ENCODE results near the gene ZBBX. TPM values are rescaled to one million over a fixed set of nuclear protein-coding genes. Genes with fewer than 3 reads are reported as not detected.

ZBBX gene
- total and polyA plus RNA-seq, 4 donors: not detected

- no peak for DNase-seq (ENCODE audit: low spot score)
- Histone ChIP-seq H3K36me3 (ENCODE audit: control insufficient read depth in 4 of 4, insufficient read depth in 3 of 4, low read depth in 1 of 4, low read length in 3 of 4) (no peaks in the 10 kb centered on the region), H3K27me3 (ENCODE audit: control insufficient read depth in 4 of 4, insufficient read depth in 4 of 4, low read length in 3 of 4) (no peaks in the 10 kb centered on the region), H3K9ac (ENCODE audit: low read depth in 1 of 2, low read length in 2 of 2) (no peak overlapping the region), H3K4me3 (ENCODE audit: low read depth in 1 of 3, low read length in 3 of 3) (no peak overlapping the region), H3K9me3 (ENCODE audit: control insufficient read depth in 4 of 4, low read length in 3 of 4) (no peaks in the 10 kb centered on the region), H3K27ac (ENCODE audit: low read depth in 1 of 2, low read length in 2 of 2) (no peak overlapping the region), H3K4me1 (ENCODE audit: control insufficient read depth in 4 of 4, insufficient read depth in 4 of 4, low read length in 3 of 4) (no peaks in the 10 kb centered on the region)
- WGBS: 84% methylated on average over 2 of the region's 2 CpGs
- TF ChIP-seq JUND (IDR thresholded peaks at IDR 0.05): no peak
- no peak for TF ChIP-seq FOXA1 (IDR thresholded peaks at IDR 0.05)
- TF ChIP-seq SP1 (IDR thresholded peaks at IDR 0.05): no peak
- TF ChIP-seq GABPA (IDR thresholded peaks at IDR 0.05 in 1 of 2, conservative IDR thresholded peaks at IDR 0.05 in 1 of 2): no peak
- TF ChIP-seq, protein P1, sequence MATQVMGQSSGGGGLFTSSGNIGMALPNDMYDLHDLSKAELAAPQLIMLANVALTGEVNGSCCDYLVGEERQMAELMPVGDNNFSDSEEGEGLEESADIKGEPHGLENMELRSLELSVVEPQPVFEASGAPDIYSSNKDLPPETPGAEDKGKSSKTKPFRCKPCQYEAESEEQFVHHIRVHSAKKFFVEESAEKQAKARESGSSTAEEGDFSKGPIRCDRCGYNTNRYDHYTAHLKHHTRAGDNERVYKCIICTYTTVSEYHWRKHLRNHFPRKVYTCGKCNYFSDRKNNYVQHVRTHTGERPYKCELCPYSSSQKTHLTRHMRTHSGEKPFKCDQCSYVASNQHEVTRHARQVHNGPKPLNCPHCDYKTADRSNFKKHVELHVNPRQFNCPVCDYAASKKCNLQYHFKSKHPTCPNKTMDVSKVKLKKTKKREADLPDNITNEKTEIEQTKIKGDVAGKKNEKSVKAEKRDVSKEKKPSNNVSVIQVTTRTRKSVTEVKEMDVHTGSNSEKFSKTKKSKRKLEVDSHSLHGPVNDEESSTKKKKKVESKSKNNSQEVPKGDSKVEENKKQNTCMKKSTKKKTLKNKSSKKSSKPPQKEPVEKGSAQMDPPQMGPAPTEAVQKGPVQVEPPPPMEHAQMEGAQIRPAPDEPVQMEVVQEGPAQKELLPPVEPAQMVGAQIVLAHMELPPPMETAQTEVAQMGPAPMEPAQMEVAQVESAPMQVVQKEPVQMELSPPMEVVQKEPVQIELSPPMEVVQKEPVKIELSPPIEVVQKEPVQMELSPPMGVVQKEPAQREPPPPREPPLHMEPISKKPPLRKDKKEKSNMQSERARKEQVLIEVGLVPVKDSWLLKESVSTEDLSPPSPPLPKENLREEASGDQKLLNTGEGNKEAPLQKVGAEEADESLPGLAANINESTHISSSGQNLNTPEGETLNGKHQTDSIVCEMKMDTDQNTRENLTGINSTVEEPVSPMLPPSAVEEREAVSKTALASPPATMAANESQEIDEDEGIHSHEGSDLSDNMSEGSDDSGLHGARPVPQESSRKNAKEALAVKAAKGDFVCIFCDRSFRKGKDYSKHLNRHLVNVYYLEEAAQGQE (IDR thresholded peaks at IDR 0.05): no peak
- TF ChIP-seq, protein P2, sequence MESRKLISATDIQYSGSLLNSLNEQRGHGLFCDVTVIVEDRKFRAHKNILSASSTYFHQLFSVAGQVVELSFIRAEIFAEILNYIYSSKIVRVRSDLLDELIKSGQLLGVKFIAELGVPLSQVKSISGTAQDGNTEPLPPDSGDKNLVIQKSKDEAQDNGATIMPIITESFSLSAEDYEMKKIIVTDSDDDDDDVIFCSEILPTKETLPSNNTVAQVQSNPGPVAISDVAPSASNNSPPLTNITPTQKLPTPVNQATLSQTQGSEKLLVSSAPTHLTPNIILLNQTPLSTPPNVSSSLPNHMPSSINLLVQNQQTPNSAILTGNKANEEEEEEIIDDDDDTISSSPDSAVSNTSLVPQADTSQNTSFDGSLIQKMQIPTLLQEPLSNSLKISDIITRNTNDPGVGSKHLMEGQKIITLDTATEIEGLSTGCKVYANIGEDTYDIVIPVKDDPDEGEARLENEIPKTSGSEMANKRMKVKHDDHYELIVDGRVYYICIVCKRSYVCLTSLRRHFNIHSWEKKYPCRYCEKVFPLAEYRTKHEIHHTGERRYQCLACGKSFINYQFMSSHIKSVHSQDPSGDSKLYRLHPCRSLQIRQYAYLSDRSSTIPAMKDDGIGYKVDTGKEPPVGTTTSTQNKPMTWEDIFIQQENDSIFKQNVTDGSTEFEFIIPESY (IDR thresholded peaks at IDR 0.05): no peak
- no peak for TF ChIP-seq RAD21 (IDR thresholded peaks at IDR 0.05)
- TF ChIP-seq EGR1 (IDR thresholded peaks at IDR 0.05; ENCODE audit: low read depth in 2 of 2): no peak
- no peak for TF ChIP-seq NR2F2 (IDR thresholded peaks at IDR 0.05)
- no peak for TF ChIP-seq MAX (IDR thresholded peaks at IDR 0.05)
- TF ChIP-seq HNF4A (conservative IDR thresholded peaks at IDR 0.05): no peak
- TF ChIP-seq YY1 (IDR thresholded peaks at IDR 0.05): no peak
- TF ChIP-seq, protein P3, sequence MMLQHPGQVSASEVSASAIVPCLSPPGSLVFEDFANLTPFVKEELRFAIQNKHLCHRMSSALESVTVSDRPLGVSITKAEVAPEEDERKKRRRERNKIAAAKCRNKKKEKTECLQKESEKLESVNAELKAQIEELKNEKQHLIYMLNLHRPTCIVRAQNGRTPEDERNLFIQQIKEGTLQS (IDR thresholded peaks at IDR 0.05): no peak
- TF ChIP-seq, protein P4, sequence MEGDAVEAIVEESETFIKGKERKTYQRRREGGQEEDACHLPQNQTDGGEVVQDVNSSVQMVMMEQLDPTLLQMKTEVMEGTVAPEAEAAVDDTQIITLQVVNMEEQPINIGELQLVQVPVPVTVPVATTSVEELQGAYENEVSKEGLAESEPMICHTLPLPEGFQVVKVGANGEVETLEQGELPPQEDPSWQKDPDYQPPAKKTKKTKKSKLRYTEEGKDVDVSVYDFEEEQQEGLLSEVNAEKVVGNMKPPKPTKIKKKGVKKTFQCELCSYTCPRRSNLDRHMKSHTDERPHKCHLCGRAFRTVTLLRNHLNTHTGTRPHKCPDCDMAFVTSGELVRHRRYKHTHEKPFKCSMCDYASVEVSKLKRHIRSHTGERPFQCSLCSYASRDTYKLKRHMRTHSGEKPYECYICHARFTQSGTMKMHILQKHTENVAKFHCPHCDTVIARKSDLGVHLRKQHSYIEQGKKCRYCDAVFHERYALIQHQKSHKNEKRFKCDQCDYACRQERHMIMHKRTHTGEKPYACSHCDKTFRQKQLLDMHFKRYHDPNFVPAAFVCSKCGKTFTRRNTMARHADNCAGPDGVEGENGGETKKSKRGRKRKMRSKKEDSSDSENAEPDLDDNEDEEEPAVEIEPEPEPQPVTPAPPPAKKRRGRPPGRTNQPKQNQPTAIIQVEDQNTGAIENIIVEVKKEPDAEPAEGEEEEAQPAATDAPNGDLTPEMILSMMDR (IDR thresholded peaks at IDR 0.05; ENCODE audit: low read depth, low read length, missing input control): no peak
These were observed 61.0 kb downstream of the ZBBX start for GRCh38 chr3:167318996-167319615.

GRCh38 chr3:167318306-167318705 lies 61.8 kb downstream of the ZBBX start:
- Histone ChIP-seq H3K9ac (ENCODE audit: low read depth in 1 of 2, low read length in 2 of 2) (no peak overlapping the region), H3K4me3 (ENCODE audit: low read depth in 1 of 3, low read length in 3 of 3) (no peak overlapping the region), H3K9me3 (ENCODE audit: control insufficient read depth in 4 of 4, low read length in 3 of 4) (no peaks in the 10 kb centered on the region), H3K4me1 (ENCODE audit: control insufficient read depth in 4 of 4, insufficient read depth in 4 of 4, low read length in 3 of 4) (no peaks in the 10 kb centered on the region), H3K36me3 (ENCODE audit: control insufficient read depth in 4 of 4, insufficient read depth in 3 of 4, low read depth in 1 of 4, low read length in 3 of 4) (no peaks in the 10 kb centered on the region), H3K27ac (ENCODE audit: low read depth in 1 of 2, low read length in 2 of 2) (no peak overlapping the region), H3K27me3 (ENCODE audit: control insufficient read depth in 4 of 4, insufficient read depth in 4 of 4, low read length in 3 of 4) (no peaks in the 10 kb centered on the region)
- 77% methylated on average over 2 of the region's 2 CpGs for WGBS
- DNase-seq (ENCODE audit: low spot score): no peak
- TF ChIP-seq, protein P2 (IDR thresholded peaks at IDR 0.05): no peak
- TF ChIP-seq FOXA2 (IDR thresholded peaks at IDR 0.05) (no peak), FOXA1 (IDR thresholded peaks at IDR 0.05) (no peak), HNF4A (conservative IDR thresholded peaks at IDR 0.05) (no peak), EGR1 (IDR thresholded peaks at IDR 0.05; ENCODE audit: low read depth in 2 of 2) (no peak), RXRA (IDR thresholded peaks at IDR 0.05) (no peak), MAX (IDR thresholded peaks at IDR 0.05) (no peak), YY1 (IDR thresholded peaks at IDR 0.05) (no peak), SP1 (IDR thresholded peaks at IDR 0.05) (no peak), RAD21 (IDR thresholded peaks at IDR 0.05) (no peak)
- TF ChIP-seq, protein P1 (IDR thresholded peaks at IDR 0.05): no peak
- TF ChIP-seq, protein P3 (IDR thresholded peaks at IDR 0.05): no peak
